HG03139 (cell line): ENCODE results near the gene IGSF10.
"Not testable (repeated sequence)": the region's sequence is repeated elsewhere in the genome, so short reads cannot be mapped to it uniquely, and the experiment has no call there.

Experiments used
- ATAC-seq: cut with Tn5 transposase; IDR thresholded peaks from one replicate; pipeline ENCODE4 v1.9.1; 2021; ENCODE audit not compliant: unreplicated experiment

The IGSF10 gene, protein sequence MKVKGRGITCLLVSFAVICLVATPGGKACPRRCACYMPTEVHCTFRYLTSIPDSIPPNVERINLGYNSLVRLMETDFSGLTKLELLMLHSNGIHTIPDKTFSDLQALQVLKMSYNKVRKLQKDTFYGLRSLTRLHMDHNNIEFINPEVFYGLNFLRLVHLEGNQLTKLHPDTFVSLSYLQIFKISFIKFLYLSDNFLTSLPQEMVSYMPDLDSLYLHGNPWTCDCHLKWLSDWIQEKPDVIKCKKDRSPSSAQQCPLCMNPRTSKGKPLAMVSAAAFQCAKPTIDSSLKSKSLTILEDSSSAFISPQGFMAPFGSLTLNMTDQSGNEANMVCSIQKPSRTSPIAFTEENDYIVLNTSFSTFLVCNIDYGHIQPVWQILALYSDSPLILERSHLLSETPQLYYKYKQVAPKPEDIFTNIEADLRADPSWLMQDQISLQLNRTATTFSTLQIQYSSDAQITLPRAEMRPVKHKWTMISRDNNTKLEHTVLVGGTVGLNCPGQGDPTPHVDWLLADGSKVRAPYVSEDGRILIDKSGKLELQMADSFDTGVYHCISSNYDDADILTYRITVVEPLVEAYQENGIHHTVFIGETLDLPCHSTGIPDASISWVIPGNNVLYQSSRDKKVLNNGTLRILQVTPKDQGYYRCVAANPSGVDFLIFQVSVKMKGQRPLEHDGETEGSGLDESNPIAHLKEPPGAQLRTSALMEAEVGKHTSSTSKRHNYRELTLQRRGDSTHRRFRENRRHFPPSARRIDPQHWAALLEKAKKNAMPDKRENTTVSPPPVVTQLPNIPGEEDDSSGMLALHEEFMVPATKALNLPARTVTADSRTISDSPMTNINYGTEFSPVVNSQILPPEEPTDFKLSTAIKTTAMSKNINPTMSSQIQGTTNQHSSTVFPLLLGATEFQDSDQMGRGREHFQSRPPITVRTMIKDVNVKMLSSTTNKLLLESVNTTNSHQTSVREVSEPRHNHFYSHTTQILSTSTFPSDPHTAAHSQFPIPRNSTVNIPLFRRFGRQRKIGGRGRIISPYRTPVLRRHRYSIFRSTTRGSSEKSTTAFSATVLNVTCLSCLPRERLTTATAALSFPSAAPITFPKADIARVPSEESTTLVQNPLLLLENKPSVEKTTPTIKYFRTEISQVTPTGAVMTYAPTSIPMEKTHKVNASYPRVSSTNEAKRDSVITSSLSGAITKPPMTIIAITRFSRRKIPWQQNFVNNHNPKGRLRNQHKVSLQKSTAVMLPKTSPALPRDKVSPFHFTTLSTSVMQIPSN (N-terminal part only)

DNA sequence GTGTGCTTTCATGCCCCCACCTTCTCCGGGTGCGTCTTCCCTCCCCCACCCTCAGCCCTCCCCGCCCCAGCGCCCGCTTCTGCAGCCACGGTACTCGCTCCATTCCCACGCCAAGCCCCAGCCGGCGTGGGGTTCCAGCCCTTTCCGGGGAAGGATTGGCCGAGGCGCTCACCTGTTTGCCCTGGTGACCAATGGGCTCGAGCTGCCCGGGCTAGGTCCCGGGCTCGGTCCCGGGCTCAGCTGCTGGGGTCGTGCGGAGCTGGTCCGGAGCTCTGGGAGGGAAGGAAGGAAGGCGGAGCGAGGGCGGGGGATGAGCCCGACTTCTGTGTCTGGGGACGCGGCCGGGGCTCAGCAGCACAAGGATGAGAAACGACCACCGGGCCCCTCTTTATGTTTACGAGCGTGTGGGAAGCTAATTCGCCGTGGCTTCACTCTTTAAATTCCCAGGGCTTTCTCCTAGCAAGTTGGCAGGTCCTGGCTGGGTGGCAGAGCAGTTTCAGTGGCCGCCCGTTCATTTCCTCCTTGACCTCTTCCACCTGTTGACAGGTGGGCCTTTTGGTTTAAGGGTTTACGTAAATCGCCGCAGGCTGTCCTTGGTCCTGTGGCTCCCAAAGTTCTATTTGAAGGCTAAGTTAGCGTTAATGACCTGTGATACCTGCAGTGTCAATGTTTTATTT lies at the start of gene IGSF10:
Gene IGSF10 (minus strand): TSS at position 288 of the 677 bp plus-strand sequence. CDS start 2,352 bp downstream, outside the sequence.
- no peak for ATAC-seq

DNA sequence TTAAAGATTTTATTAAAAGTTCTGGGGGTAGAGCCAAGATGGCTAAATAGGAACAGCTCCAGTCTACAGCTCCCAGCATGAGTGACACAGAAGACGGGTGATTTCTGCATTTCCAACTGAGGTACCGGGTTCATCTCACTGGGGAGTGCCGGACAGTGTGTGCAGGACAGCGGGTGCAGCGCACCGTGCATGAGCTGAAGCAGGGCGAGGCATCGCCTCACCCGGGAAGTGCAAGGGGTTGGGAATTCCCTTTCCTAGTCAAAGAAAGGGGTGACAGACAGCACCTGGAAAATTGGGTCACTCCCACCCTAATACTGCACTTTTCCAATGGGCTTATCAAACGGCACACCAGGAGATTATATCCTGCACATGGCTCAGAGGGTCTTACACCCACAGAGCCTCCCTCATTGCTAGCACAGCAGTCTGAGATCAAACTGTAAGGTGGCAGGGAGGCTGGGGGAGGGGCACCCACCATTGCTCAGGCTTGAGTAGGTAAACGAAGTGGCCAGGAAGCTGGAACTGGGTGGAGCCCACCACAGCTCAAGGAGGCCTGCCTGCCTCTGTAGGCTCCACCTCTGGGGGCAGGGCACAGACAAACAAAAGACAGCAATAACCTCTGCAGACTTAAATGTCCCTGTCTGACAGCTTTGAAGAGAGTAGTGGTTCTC lies 48.7 kb upstream of the IGSF10 start:
- not testable (repeated sequence) for ATAC-seq

DNA sequence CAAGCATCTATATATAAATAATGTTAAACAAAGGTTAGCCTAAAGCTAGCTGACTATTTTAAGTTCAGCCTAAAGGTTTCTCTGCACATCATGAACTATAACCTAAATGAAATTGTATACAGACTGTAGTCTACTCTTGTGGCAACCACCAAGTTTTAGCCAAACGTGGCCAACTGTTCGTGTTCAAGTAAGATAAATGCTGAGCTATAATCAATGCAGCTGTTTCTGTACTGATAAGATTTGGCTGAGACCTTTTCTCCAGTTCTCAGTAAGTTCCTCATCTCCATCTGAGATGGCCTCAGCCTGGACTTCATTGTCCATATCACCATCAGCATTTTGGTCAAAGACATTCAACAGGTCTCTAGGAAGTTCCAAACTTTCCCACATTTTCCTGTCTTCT lies 43.7 kb upstream of the IGSF10 start:
- no peak for ATAC-seq

DNA sequence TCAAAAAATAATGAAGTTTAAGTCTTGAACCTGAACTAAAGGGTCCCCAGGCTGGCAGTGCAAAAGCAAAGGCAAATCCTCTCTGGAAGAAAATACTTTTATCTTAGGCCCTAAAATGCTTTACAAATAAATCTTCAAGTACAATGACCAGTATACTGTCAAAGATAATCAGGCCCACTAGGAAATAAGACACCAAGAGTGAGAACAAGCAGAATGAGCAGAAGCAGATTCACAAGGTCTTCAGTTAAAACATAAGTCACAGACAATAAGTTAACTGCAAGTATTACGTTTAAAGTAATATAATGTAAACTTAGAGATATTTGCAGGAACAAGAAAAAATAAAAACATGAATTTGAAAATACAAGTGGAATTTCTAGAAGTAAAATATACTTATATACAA lies 42.2 kb upstream of the IGSF10 start:
- ATAC-seq, result no peak

DNA sequence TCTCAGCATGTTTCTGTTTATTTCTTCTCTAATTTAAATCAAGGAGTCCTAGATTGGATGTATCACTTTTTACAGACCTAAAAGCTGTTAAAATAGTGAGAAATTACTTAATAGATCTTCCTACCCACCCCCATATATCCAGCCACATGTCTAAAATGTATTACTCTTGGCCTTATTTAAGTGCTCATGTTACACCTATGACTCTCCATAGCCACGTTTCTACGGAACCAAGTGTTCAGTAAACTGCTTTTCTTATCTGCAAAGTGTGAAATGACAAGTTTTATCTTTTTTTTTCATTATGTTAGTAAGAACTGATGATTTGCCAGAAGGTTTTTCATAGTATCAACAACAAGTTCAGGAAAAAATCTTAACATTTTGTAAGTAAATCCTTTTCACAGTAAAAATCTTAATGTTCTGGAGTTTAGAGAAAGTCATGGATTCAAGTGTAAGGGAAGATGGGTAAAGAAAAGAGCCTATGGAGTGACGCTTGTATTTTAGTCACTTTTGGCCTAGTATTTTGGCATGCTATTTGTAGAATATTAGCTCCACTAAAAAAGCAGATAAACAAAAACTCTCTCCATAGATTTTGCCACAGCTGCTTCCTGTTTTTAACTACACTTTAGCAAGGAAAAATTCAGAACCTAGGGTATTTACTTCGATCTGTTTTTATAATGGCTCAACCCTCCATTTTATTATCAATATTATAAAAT lies 41.2 kb upstream of the IGSF10 start:
- no peak for ATAC-seq

DNA sequence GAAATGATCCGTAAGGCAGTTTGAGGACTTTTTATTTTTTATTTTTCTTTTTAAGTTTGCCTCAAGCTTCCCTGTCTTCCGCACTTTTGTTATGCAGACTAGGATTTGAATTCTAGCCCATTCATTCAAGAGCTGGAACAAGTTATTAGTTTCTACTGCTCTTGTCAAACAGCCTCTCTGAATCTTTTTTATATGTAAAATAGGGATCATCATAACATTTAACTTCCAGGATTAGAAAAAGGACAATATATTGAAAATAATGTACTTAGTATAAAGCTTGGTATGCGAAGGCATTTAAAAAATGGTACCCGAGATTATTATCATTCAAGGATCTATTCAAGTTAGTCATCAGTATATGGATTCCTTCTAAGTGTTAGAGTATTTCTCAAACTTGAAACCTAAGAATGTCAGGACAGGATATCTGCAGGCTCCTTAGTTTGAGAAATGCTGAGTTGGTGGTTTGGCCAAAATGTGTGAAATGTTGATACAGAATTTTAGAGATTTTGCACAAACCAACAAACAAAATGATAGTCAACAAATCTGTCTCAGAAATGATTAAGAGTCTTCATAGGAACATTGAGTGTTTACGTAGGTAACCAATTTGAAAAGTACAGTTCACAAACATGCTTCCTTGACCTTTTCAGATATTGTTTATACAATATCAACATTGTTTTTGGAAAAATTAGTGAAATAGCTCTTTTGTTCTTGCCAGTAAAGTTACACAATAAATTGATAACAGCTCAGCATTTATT lies 40.5 kb upstream of the IGSF10 start:
- ATAC-seq, result no peak

DNA sequence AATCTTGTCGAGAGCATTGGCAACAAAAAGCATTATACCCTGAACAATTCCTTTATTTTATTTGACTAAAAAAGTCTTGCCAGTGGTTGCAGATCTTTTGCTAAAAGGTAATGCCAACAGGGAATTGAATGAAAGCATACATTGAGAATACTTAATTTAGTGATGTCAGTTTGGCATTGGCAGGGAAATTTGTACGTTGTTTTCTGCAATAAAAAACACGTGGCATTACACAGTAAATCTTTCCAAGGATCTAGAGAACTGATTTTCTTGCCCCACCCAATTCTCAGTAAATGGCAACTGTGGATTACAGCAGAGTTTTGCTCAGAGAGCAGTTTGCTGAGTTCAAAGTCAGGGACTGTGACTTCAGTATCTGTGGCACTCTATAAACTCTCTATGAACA lies 38.3 kb upstream of the IGSF10 start:
- ATAC-seq, result no peak

DNA sequence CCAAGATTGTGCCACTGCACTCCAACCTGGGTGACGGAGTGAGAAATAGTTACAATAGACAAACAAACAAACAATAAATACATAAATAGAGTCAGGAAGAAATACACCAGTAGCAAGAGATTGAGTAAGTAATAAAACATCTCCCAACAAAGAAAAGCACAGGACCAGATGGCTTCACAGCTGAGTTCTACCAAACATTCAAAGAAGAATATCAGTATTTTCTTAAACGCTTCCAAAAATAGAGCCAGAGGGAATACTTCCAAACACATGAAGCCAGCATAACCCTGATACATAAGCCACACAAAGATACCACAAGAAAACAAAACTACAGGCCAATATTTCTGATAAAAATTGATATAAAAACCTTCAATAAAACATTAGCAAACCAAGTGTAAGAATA lies 30.7 kb upstream of the IGSF10 start:
- ATAC-seq, result no peak

DNA sequence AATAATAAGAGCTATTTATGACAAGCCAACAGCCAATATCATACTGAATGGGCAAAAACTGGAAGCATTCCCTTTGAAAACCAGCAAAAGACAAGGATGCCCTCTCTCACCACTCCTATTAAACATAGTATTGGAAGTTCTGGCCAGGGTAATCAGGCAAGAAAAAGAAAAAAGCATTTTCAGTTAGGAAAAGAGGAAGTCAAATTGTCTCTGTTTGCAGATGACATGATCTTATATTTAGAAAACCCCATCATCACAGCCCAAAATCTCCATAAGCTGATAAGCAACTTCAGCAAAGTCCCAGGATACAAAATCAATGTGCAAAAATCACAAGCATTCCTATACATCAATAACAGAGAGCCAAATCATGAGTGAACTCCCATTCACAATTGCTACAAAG lies 27.0 kb upstream of the IGSF10 start:
- not testable (repeated sequence) for ATAC-seq

DNA sequence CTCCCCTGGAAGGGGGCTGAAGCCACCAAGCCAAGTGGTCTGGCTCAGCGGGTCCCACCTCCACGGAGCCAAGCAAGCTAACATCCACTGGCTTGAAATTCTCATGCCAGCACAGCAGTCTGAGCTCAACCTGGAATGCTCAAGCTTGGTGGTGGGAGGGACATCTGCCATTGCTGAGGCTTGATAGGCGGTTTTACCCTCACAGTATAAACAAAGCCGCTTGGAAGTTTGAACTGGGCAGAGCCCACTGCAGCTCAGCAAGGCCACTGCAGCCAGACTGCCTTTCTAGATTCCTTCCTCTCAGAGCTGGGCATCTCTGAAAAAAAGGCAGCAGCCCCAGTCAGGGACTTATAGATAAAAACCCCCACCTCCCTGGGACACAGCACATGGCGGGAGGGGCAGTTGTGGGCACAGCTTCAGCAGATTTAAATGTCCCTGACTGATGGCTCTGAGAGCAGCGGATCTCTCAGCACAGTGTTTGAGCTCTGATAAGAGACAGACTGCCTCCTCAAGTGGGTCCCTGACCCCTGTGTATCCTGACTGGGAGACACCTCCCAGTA lies 23.2 kb upstream of the IGSF10 start:
- no peak for ATAC-seq

DNA sequence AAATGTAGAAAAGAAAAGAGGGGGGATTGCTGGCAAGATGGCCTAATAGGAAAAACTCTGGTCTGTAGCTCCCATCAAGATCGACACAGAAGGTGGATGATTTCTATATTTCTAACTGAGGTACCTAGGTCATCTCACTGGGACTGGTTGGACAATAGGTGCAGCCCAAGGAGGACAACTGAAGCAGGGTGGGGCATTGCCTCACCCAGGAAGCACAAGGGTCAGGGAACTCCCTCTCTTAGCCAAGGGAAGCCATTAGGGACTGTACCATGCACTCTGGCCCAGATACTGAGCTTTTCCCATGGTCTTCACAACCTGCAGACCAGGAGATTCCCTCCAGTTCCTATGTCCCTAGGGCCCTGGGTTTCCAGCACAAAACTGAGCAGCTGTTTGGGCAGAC lies 22.6 kb upstream of the IGSF10 start:
- ATAC-seq, result no peak

DNA sequence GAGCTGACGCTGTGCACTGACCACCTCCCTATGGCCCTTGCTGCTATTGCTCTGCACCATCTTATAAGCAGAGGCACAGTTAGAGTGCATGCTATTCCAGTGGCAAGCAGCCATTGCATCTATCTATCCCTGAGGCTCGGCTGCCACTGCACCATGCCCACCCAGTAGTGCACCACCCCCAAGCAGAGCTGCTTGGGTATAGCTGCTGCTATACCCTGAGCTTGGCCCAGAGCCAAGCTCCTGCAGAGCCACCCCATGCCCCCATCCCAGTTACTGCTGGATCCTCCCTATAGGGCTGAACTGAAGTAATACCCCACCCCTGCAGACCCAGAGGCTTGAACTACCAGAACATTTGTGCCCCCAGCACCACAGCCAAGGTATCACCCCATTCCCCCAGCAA lies 19.6 kb upstream of the IGSF10 start:
- ATAC-seq, result no peak

DNA sequence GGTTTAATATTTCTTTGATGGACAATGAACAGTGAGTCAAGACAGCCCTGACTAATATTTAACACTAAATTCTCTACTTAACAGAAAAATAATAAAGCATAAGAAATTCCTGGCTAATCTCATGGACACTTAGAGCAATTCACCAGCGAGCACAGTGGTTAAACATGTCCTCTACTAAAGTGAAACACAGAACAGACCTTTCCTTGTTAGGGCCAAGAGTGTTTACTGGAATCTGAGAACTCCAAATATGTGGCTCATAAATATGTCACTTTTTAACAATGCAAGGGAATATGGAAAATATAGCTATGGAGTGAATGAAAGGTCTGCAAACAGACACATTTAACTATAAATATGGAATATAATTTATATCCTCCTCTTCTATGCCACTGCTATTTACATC lies 18.6 kb upstream of the IGSF10 start:
- ATAC-seq, result no peak

DNA sequence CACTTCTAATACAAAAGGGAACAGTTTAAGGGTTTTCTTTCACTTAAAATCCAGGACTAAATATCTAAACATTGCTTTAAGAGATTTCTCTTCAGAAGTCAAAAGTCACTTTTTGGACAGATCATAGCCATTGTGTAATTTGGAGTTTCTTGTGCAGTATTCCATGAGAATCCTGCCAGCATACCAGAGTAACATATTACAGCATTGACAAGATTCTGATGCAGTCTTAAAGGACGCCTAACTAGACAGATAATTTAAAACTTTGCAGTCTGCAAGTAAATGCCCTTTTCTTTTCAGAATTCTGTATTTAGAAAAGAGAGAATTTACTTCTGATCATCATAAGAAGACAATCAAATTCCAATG lies 17.5 kb upstream of the IGSF10 start:
- ATAC-seq, result no peak

DNA sequence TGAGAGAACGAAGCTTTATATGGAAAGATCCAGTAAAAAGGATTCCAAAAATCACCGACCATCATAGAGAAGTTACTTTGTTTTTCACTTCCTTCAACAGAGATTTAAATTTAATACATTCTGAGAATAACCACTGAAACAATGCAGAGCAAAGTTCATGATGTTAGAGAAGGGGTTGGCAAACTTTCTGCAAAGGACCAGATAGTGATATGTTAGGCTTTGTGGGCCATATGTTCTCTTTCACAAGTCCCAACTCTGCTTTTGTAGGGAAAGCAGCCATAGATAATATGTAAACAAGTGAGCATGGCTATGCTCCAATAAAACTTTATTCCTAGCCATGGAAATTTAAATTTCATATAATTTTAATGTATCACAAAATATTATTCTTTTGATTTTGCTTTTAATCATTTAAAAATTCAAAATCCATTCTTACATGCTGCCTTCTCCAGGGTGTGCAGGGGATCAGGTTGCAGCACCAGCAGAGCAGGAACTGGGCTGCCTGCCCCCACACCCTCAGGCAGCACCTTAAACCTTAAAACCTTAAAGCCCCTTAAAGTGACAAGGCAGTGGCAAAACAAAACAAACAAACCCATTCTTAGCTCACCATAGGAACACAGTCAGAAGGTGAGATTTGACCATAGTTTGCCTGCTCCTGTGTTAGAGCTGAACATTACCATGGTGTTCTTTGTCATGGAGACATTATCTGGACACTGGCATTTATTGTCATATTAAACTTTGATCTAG lies 16.9 kb upstream of the IGSF10 start:
- ATAC-seq, result no peak

DNA sequence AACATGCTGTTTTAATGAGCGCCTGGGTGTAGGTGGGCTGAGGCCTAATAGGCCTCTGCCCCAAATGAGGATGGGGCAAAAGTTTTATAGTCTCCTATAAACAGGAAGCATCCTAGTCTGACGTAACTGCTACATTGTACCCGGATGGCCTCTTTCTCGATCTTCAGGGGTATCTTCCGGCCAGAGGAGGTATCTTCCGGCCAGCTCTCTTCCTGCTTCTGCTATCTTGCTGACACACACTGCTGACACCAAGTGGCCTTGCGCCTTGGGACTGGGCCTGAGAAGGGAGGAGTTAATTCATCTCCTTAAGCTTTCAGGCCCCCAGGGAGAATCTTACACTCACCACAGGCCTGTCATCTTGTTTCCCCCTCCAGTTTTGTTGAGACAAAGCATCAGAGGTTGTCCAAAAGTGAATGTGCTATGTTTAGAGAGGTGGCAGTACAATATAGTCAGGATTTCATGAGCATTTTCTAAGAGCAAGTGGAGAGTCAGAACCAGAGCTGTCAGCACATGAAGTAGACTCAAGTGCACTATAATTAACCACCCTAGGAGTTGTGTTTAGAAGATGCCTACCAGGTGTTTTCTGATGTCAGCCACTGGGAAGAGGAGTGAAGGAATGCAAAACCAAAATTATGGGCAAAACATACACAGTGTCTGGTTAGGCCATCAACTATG lies 15.6 kb upstream of the IGSF10 start:
- ATAC-seq, result no peak

DNA sequence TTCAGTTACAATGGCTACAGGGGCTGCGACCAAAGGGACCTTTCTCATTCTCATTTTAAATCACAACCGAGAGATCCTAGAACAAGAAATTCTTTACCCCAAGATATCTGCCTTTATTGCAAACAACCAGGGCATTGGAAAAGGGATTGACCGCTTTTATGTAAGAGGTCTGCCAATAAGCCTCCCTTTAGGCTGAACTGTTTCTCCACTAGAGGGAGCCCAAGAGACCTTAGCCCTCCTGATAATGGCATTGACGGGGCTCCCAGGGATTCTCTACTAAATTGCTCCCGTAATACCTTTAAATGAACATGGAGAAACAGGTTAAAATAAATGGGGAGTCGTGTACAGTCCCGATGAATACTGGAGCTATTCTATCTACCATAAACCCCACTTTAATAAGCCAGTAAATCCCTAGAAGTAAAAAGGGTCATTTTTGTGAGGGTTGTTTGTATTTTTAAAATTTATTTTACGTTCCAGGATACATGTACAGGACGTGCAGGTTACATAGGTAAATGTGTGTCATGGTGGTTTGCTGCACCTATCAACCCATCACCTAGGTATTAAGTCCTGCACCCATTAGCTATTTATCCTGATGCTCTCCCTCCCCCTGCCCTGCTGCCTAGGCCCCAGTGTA lies 7.5 kb upstream of the IGSF10 start:
- no peak for ATAC-seq
